Kidney capillary endothelial cell (primary cell): ENCODE measurements around the gene PRR5L.

ENCODE experiments used
- DNase-seq: peaks from one replicate; pipeline ENCODE4 v3.0.0-alpha.2; 2018; ENCODE audit warnings: low spot score

Gene PRR5L

GRCh38 chr11:36295926-36296325 is at the start of gene PRR5L:
PRR5L (plus strand) TSS chr11:36296288; CDS start chr11:36401122, 104,834 bp downstream.
- no peak for DNase-seq

GRCh38 chr11:36247493-36247892 is 48.6 kb upstream of the PRR5L start:
- no peak for DNase-seq

GRCh38 chr11:36248436-36248835 is 47.7 kb upstream of the PRR5L start:
- DNase-seq: no peak

GRCh38 chr11:36249246-36249645 is 46.8 kb upstream of the PRR5L start:
- no peak for DNase-seq

- no peak for DNase-seq
Observed at GRCh38 chr11:36251823-36252222, 44.3 kb upstream of the PRR5L start.

- no peak for DNase-seq
Observed at GRCh38 chr11:36253238-36253637, 42.9 kb upstream of the PRR5L start.

- DNase-seq: no peak
Observed at GRCh38 chr11:36254713-36255112, 41.4 kb upstream of the PRR5L start.

GRCh38 chr11:36257351-36257750 is 38.7 kb upstream of the PRR5L start:
- no peak for DNase-seq

- peak; percentile 63 for DNase-seq
Observed at GRCh38 chr11:36258730-36259360, 37.2 kb upstream of the PRR5L start.

- DNase-seq: no peak
Observed at GRCh38 chr11:36261094-36261493, 35.0 kb upstream of the PRR5L start.

- DNase-seq: no peak
Observed at GRCh38 chr11:36264011-36264972, 31.8 kb upstream of the PRR5L start.

GRCh38 chr11:36264973-36265344 is 31.1 kb upstream of the PRR5L start:
- DNase-seq: no peak

GRCh38 chr11:36265793-36266628 is 30.1 kb upstream of the PRR5L start:
- DNase-seq: peak; percentile 29

GRCh38 chr11:36266767-36267166 is 29.3 kb upstream of the PRR5L start:
- DNase-seq: no peak

GRCh38 chr11:36268337-36268985 is 27.6 kb upstream of the PRR5L start:
- DNase-seq: no peak

- no peak for DNase-seq
Observed at GRCh38 chr11:36270701-36271100, 25.4 kb upstream of the PRR5L start.

- DNase-seq: no peak
Observed at GRCh38 chr11:36271794-36272407, 24.2 kb upstream of the PRR5L start.

- DNase-seq: no peak
Observed at GRCh38 chr11:36273110-36273509, 23.0 kb upstream of the PRR5L start.

GRCh38 chr11:36274414-36274813 is 21.7 kb upstream of the PRR5L start:
- DNase-seq: no peak

GRCh38 chr11:36278531-36279282 is 17.4 kb upstream of the PRR5L start:
- DNase-seq: no peak

- no peak for DNase-seq
Observed at GRCh38 chr11:36280531-36280930, 15.6 kb upstream of the PRR5L start.
